Chondrocyte (in vitro differentiated cells): ENCODE data around the gene GLI3. TPM values are rescaled to one million over a fixed set of nuclear protein-coding genes. Genes with fewer than 3 reads are reported as not detected.

Experiments
- DNase-seq: peaks from one replicate; pipeline ENCODE4 v3.0.0; 2021; ENCODE audit warnings: mixed read lengths, low spot score
- H3K27ac Mint-ChIP-seq: one replicate; pipeline ENCODE4 v1.8.0; 2021; ENCODE audit warnings: mild to moderate bottlenecking, moderate library complexity, mixed read lengths; ENCODE audit not compliant: unreplicated experiment
- H3K27me3 Mint-ChIP-seq: 2 replicates; pipeline ENCODE4 v1.8.0; 2021; ENCODE audit warnings: low read depth, mixed read lengths
- H3K36me3 Mint-ChIP-seq: 2 replicates; pipeline ENCODE4 v1.8.0; 2021; ENCODE audit warnings: low read depth, mixed read lengths
- H3K4me1 Mint-ChIP-seq: 2 replicates; pipeline ENCODE4 v1.8.0; 2021; ENCODE audit warnings: low read depth, mild to moderate bottlenecking, mixed read lengths
- H3K4me3 Mint-ChIP-seq: one replicate; pipeline ENCODE4 v1.8.0; 2021; ENCODE audit warnings: mild to moderate bottlenecking, moderate library complexity, mixed read lengths; ENCODE audit not compliant: unreplicated experiment
- H3K9me3 Mint-ChIP-seq: 2 replicates; pipeline ENCODE4 v1.8.0; 2021; ENCODE audit warnings: low read depth, mixed read lengths
- CTCF ChIP-seq: fragments of 200-600 bp; sonication (generic); IDR thresholded peaks from 2 replicates; pipeline ENCODE4 v1.5.0; 2021; ENCODE audit warnings: antibody characterized with exemption, mild to moderate bottlenecking, moderate library complexity
- total RNA-seq: library from RNA; stranded (reverse); gene quantifications from 3 replicates; pipeline ENCODE4 v1.2.1, GENCODE V29; 2021

The GLI3 gene
- total RNA-seq, 1 donor from 2014 or later: 11.7 TPM

- Mint-ChIP-seq H3K27ac (no peak overlapping the region), H3K27me3 (no peaks in the 10 kb centered on the region), H3K9me3 (no peaks in the 10 kb centered on the region), H3K4me3 (no peak overlapping the region), H3K4me1 (peaks cover 11% of the 10 kb centered on the region), H3K36me3 (peaks cover 5% of the 10 kb centered on the region)
- TF ChIP-seq CTCF: no peak
- DNase-seq: no peak
Measured at GRCh38 chr7:42214060-42214679, 22.8 kb downstream of the GLI3 start.

DNA sequence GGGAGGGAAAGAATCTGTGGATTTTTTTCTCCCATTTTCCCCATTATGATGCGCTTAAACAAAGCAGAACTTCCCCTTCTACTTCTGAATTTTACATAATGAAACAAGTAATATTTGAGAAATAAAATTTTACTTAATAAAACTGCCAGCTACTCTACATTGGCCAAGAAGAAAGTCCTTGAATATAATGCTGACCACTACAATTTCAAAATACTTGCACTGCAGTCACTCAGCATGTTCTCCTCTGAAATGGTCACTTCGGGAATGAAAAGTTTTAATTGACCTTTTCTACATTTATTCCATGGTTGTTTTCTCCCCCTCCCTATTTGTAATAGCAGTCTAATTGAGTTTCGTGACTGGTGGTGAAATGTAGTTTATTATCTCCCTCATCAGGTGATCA, 23.9 kb downstream of the GLI3 start:
- no peak for TF ChIP-seq CTCF
- no peak overlapping the region for H3K4me3 Mint-ChIP-seq
- H3K4me1 Mint-ChIP-seq: peaks cover 8% of the 10 kb centered on the region
- no peaks in the 10 kb centered on the region for H3K27me3 Mint-ChIP-seq
- H3K36me3 Mint-ChIP-seq: peaks cover 5% of the 10 kb centered on the region
- DNase-seq: no peak
- no peak overlapping the region for H3K27ac Mint-ChIP-seq
- H3K9me3 Mint-ChIP-seq: no peaks in the 10 kb centered on the region

GRCh38 chr7:42212541-42213090, 24.4 kb downstream of the GLI3 start:
- peaks cover 8% of the 10 kb centered on the region for H3K4me1 Mint-ChIP-seq
- H3K36me3 Mint-ChIP-seq: peaks cover 3% of the 10 kb centered on the region
- no peak overlapping the region for H3K4me3 Mint-ChIP-seq
- H3K9me3 Mint-ChIP-seq: no peaks in the 10 kb centered on the region
- no peaks in the 10 kb centered on the region for H3K27me3 Mint-ChIP-seq
- no peak for TF ChIP-seq CTCF
- H3K27ac Mint-ChIP-seq: no peak overlapping the region
- no peak for DNase-seq

DNA sequence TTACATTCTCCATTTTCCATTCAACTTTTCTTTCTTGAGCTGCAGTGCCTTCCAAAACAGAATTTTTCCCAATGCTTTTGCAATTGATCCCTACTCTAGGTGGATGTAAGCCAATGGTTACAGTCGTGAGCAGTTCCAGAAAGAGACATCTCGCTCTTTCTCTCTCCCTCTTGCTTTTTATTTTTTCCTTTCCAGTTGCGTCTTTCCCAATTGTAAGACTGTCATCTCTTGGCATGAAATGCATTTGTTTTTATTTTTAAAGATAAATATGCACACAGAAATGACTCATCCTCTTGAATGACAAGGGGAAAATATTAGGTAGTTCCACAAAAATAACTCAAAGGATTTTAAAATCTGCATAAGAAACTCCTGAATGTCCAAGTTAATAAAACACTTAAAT, 25.1 kb downstream of the GLI3 start:
- Mint-ChIP-seq H3K9me3 (no peaks in the 10 kb centered on the region), H3K4me3 (no peak overlapping the region), H3K36me3 (peaks cover 3% of the 10 kb centered on the region), H3K27ac (no peak overlapping the region), H3K27me3 (no peaks in the 10 kb centered on the region), H3K4me1 (peaks cover 6% of the 10 kb centered on the region)
- DNase-seq: no peak
- TF ChIP-seq CTCF: no peak

DNA sequence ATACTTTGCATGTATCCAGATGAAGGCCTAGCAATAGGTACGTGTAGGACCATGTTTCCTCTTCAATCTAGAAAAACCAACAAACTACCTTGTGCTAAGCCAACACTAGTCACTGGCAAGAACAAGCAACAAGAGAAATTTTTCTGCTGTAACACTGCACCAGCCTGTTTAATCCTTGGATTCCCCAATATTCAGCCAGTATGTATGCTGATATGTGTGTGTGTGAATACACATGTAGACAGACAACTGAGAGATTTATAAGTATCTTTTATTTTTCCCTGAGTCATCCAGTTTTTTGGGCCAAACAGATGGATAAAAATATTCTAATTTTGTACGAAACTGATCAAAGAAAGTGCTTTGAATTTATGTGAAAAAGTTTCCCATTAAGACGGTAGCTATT, 26.2 kb downstream of the GLI3 start:
- H3K4me3 Mint-ChIP-seq: no peak overlapping the region
- peaks cover 3% of the 10 kb centered on the region for H3K36me3 Mint-ChIP-seq
- peaks cover 3% of the 10 kb centered on the region for H3K4me1 Mint-ChIP-seq
- no peak for TF ChIP-seq CTCF
- DNase-seq: no peak
- no peaks in the 10 kb centered on the region for H3K27me3 Mint-ChIP-seq
- H3K9me3 Mint-ChIP-seq: no peaks in the 10 kb centered on the region
- no peak overlapping the region for H3K27ac Mint-ChIP-seq
